ENCODE measurements around the gene SLC12A3.

Gene SLC12A3, protein sequence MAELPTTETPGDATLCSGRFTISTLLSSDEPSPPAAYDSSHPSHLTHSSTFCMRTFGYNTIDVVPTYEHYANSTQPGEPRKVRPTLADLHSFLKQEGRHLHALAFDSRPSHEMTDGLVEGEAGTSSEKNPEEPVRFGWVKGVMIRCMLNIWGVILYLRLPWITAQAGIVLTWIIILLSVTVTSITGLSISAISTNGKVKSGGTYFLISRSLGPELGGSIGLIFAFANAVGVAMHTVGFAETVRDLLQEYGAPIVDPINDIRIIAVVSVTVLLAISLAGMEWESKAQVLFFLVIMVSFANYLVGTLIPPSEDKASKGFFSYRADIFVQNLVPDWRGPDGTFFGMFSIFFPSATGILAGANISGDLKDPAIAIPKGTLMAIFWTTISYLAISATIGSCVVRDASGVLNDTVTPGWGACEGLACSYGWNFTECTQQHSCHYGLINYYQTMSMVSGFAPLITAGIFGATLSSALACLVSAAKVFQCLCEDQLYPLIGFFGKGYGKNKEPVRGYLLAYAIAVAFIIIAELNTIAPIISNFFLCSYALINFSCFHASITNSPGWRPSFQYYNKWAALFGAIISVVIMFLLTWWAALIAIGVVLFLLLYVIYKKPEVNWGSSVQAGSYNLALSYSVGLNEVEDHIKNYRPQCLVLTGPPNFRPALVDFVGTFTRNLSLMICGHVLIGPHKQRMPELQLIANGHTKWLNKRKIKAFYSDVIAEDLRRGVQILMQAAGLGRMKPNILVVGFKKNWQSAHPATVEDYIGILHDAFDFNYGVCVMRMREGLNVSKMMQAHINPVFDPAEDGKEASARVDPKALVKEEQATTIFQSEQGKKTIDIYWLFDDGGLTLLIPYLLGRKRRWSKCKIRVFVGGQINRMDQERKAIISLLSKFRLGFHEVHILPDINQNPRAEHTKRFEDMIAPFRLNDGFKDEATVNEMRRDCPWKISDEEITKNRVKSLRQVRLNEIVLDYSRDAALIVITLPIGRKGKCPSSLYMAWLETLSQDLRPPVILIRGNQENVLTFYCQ

DNA sequence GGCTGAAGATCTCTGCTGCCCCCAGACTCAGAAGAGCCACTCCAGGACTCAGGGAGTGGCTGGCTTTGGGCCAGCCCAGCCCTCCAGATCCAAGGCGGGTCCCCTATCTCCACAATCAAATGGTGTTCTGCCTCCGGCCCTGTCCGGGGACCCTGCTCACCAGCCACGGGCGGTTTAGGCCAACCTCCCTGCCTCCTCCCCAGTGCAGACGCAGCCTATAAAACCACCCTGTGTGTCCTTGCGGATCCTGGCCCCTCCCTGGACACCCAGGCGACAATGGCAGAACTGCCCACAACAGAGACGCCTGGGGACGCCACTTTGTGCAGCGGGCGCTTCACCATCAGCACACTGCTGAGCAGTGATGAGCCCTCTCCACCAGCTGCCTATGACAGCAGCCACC, at the start of gene SLC12A3:
TSS of gene SLC12A3 (plus strand) at position 248 of the 400 bp plus-strand sequence. CDS start at position 277, 29 bp downstream.
- no peak for FAIRE-seq

- FAIRE-seq, result no peak
Measured at GRCh38 chr16:56815721-56816120, 49.3 kb upstream of the SLC12A3 start.

DNA sequence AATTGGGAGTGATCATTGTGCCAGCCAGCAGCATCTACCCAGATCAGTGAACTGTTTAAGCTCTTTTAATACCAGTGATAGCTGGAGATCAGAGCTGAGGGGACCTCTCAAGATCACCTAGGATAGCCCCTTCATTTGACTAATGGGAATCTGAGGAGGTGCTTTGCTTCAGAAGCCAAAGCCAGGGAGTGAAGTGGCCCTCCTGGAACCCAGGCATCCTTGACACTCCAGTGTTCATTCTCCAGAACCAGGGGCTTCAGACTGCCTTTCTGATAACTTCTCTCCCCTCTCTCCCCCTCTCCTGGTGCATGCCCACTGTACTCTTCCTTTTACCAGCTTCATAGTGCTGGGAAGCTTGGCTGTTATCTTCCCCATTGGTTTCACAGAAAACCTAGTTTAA, 48.0 kb upstream of the SLC12A3 start:
- no peak for FAIRE-seq

GRCh38 chr16:56817938-56818337, 47.1 kb upstream of the SLC12A3 start:
- no peak for FAIRE-seq

DNA sequence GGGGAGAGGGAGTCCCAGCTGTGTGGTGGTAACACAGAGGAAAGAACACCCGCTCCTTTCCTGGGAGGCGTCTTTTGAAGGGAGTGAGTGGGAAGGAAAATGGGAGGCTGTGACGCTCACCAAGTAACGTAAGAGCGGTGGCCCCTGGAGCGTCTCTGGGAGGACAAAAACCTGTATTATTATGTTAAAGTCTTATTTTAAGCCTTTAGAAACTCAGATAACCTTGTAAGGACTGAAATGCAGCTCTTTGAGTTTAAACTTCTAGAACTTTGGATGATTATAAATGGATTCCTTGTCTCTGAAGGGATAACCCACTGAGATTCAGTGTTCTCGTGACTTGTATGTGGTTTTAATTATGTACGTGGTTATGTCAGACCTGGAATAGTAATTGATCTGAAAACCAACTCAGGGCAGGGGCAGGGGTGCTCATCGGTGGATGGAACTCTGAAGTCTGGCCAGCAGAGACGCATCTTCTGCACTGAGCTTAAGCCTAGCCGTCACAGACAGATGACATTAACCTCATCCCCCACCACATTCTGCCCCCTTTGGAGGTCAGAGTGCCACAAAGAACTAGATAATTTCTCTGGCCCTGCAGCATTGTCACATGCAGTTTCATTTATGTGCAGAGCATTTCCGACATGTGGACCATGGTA, 41.8 kb upstream of the SLC12A3 start:
- no peak for FAIRE-seq

- no peak for FAIRE-seq
Measured at GRCh38 chr16:56824331-56824730, 40.7 kb upstream of the SLC12A3 start.

GRCh38 chr16:56824804-56825203, 40.2 kb upstream of the SLC12A3 start:
- no peak for FAIRE-seq

GRCh38 chr16:56825826-56826225, 39.2 kb upstream of the SLC12A3 start:
- no peak for FAIRE-seq

GRCh38 chr16:56828647-56829046, 36.4 kb upstream of the SLC12A3 start:
- FAIRE-seq, result no peak

DNA sequence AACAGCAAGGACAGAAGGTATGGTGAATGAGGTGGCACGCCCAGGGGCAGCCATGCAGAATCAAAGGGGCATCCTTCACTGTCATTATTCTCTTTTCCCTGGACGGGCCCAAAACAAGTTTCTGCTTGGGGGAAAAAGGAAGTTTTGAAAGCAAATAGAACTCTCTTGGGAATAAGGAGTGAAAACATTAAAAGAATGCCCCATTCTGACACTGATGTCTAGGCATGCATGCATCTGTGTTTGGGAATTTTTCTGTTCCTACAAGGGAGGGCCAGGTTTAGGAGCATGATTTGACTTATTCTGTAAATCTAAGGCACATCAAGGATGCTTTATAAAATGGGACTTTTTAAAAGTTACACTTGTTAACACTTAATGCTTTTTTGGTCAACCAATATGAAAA, 34.3 kb upstream of the SLC12A3 start:
- FAIRE-seq, result no peak

- no peak for FAIRE-seq
Measured at GRCh38 chr16:56832768-56833167, 32.2 kb upstream of the SLC12A3 start.

DNA sequence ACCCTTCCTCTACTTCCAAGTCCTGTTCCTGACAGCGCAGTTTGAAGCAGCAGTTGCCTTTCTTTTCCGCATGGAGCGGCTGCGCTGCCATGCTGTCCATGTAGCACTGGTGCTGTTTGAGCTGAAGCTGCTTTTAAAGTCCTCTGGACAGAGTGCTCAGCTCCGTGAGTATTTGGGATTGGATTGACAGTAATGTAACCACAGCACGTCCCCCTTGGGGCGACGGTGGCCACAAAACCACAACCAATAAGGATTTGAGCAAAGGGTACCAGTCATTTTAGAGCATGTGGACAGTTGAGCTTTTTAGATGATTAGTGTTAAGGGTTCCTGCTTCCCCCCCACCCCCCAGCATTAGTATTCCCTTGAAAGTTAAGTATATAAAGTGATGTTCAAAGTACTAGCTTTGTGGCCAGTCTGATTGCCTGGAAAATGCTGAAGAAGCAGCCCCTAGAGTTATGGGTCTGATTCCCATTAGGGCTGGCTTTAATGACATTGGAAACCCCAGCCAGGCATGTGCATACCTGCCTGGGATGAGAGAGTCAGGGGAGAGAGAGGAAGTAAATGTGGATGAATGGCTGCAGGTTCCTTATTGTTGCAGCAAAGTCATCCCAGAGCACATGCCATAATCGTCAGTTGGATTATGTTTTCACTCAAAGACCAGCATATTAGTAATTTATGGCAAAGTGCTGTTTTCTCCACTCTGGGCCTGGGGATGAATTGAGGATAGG, 31.6 kb upstream of the SLC12A3 start:
- FAIRE-seq, result no peak

- FAIRE-seq, result no peak
Measured at GRCh38 chr16:56835320-56835719, 29.7 kb upstream of the SLC12A3 start.

DNA sequence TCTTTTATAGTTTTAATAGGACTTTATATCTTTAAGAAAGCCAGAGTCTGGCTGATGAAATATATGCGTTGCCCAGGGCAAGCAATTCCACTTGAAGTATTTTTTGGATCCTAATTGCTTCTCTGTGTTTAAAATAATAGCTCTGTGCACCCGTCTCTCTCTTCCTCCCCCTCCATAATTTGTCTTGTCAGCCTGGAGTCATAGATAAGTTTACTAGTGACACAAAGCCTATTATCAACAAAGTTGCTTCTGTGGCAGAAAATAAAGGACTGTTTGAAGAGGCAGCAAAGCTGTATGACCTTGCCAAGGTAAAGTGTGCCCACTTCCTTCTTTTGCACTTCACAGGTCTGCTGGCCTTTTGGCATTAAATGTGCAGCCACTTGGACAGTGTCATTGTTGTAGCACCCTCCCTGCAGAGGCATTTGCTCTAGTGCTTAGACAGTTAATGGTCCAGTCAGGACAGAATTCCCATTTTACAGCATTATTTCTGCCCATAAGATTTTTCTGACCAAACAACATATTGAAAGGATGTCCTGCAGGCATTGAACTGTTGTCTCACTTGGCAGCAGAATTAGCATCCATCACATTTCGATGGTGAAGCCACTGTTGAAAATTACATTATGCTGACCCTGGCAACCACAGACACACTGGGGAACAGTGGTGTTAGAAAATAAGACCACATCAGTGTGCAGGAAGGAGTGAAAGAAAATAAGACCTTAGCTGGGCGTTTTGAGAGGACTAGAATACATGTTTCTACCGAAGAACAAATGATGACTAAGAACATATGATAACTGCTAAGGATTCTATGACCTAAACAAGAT, 28.4 kb upstream of the SLC12A3 start:
- no peak for FAIRE-seq

DNA sequence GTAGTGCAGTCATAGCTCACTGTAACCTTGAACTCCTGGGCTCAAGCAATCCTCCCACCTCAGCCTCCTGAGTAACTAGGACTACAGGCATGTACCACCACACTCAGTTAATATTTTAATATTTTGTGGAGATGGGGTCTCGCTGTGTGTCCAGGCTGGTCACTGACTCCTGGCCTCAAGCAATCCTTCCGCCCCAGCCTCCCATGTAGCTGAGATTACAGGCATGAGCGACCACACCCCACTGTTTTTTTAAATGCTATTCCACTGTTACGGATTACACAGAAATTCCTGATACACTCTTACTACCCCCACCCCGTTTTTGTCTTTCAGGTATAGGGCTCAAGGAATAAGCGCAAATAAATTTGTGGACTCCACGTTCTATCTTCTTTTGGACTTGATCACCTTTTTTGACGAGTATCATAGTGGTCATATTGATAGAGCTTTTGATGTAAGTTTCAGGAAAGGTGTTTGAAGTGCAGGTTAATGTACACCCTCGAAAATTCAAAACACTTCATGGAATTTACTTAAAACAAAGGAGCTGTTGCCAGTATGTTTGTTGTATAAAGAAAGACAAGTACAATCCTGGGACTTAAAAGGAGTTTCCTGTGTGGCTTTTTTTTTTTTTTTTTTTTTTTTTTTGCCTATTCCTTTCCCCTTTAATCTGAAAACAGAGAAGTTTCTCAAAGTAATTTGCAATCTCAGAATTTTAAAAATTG, 26.2 kb upstream of the SLC12A3 start:
- no peak for FAIRE-seq

- no peak for FAIRE-seq
Measured at GRCh38 chr16:56841233-56841632, 23.8 kb upstream of the SLC12A3 start.

DNA sequence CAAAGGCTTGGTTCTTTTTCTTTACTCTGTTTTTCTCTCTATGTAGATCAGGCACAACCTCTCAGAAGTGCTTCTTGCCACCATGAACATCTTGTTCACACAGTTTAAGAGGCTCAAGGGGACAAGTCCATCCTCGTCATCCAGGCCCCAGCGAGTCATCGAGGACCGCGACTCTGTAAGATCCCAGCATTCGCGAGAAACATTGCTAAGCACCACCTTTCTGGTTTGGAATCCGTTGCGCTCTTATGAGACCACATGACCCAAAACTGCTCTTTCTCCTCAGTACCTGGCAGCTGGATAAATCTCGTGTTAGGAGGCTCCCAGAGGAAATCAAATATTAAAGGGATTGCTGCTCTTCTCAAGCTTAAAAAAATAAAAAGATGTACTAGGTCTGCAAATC, 23.3 kb upstream of the SLC12A3 start:
- FAIRE-seq, result no peak

DNA sequence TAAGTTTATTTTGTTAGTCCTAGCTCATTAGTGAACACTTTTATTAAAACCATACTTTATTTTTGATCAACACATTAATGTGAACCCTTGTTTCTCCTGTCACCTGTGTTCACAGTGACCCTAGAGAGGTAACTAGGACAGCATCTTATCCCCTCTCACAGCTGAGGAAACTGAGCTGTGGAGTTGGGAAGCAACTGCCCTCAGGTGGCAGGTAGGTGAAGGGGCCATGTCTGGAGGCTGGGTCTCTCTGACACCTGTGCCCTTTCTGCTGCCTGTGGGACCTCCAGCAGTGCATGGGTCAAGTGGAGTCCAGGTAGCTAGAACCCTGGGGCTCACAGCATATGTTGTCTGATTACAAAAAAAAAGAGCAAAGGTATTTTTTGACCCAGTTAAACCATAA, 22.9 kb upstream of the SLC12A3 start:
- FAIRE-seq, result no peak

DNA sequence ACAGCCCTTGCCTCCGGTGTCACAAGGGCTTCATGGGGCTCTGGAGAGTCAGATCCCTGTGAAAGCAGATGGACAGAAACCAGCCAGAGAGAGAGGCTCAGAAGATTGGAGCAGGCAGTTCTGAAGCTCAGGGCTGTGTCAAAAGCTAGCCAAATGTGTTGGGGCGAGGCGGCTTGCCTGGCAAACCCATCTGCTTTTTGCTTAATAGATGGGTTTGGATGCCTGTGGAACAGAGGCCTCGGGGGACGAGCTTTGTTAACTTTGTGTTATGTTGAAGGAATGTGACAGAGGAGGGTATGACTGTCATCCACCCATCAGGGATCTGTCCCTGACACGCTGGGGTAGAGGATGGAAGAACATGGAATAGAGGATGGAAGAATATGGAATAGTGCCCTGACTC, 21.0 kb upstream of the SLC12A3 start:
- no peak for FAIRE-seq

- FAIRE-seq, result no peak
Measured at GRCh38 chr16:56847173-56847910, 17.7 kb upstream of the SLC12A3 start.
